ENCODE results near the gene LARP1. TPM values are rescaled to one million over a fixed set of nuclear protein-coding genes. Genes with fewer than 3 reads are reported as not detected.

Gene LARP1
- total and polyA plus RNA-seq, 9 of the 15 experiments (the other 6 are each of a cell fraction or from before 2014, with no cell fraction given): 22.6 to 300 (median 92.0) TPM

GRCh38 chr5:154743812-154744211 lies 11.4 kb upstream of the LARP1 start (continued):
- TF ChIP-seq, protein P1, sequence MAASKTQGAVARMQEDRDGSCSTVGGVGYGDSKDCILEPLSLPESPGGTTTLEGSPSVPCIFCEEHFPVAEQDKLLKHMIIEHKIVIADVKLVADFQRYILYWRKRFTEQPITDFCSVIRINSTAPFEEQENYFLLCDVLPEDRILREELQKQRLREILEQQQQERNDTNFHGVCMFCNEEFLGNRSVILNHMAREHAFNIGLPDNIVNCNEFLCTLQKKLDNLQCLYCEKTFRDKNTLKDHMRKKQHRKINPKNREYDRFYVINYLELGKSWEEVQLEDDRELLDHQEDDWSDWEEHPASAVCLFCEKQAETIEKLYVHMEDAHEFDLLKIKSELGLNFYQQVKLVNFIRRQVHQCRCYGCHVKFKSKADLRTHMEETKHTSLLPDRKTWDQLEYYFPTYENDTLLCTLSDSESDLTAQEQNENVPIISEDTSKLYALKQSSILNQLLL (CRISPR knock-in tag; IDR thresholded peaks at IDR 0.05; ENCODE audit: borderline replicate concordance): no peak
- TF ChIP-seq HMGN3 (IDR thresholded peaks at IDR 0.05; ENCODE audit: borderline replicate concordance, extremely low read depth, insufficient read length, low read depth, low read length): no peak
- no peak for TF ChIP-seq ILF3 (IDR thresholded peaks at IDR 0.05; ENCODE audit: borderline replicate concordance)
- no peak for TF ChIP-seq BMI1 (IDR thresholded peaks at IDR 0.05; ENCODE audit: low read length)
- no peak for TF ChIP-seq RHOXF2B (CRISPR knock-in tag; conservative IDR thresholded peaks at IDR 0.05)
- no peak for TF ChIP-seq ZNF699 (CRISPR knock-in tag; IDR thresholded peaks at IDR 0.05; ENCODE audit: insufficient replicate concordance)
- TF ChIP-seq ELF2 (CRISPR knock-in tag; IDR thresholded peaks at IDR 0.05): no peak
- TF ChIP-seq KLF1 (tag; IDR thresholded peaks at IDR 0.05): no peak
- no peak for TF ChIP-seq RBM25 (IDR thresholded peaks at IDR 0.05; ENCODE audit: low read depth, low read length, severe bottlenecking)
- TF ChIP-seq, protein P2, sequence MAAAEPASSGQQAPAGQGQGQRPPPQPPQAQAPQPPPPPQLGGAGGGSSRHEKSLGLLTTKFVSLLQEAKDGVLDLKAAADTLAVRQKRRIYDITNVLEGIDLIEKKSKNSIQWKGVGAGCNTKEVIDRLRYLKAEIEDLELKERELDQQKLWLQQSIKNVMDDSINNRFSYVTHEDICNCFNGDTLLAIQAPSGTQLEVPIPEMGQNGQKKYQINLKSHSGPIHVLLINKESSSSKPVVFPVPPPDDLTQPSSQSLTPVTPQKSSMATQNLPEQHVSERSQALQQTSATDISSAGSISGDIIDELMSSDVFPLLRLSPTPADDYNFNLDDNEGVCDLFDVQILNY (CRISPR knock-in tag; IDR thresholded peaks at IDR 0.05): no peak
- TF ChIP-seq DIDO1 (tag; IDR thresholded peaks at IDR 0.05; ENCODE audit: low read depth): no peak
- TF ChIP-seq, protein P3, sequence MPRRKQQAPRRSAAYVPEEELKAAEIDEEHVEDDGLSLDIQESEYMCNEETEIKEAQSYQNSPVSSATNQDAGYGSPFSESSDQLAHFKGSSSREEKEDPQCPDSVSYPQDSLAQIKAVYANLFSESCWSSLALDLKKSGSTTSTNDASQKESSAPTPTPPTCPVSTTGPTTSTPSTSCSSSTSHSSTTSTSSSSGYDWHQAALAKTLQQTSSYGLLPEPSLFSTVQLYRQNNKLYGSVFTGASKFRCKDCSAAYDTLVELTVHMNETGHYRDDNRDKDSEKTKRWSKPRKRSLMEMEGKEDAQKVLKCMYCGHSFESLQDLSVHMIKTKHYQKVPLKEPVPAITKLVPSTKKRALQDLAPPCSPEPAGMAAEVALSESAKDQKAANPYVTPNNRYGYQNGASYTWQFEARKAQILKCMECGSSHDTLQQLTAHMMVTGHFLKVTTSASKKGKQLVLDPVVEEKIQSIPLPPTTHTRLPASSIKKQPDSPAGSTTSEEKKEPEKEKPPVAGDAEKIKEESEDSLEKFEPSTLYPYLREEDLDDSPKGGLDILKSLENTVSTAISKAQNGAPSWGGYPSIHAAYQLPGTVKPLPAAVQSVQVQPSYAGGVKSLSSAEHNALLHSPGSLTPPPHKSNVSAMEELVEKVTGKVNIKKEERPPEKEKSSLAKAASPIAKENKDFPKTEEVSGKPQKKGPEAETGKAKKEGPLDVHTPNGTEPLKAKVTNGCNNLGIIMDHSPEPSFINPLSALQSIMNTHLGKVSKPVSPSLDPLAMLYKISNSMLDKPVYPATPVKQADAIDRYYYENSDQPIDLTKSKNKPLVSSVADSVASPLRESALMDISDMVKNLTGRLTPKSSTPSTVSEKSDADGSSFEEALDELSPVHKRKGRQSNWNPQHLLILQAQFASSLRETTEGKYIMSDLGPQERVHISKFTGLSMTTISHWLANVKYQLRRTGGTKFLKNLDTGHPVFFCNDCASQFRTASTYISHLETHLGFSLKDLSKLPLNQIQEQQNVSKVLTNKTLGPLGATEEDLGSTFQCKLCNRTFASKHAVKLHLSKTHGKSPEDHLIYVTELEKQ (CRISPR knock-in tag; IDR thresholded peaks at IDR 0.05): no peak
- TF ChIP-seq, protein P4, sequence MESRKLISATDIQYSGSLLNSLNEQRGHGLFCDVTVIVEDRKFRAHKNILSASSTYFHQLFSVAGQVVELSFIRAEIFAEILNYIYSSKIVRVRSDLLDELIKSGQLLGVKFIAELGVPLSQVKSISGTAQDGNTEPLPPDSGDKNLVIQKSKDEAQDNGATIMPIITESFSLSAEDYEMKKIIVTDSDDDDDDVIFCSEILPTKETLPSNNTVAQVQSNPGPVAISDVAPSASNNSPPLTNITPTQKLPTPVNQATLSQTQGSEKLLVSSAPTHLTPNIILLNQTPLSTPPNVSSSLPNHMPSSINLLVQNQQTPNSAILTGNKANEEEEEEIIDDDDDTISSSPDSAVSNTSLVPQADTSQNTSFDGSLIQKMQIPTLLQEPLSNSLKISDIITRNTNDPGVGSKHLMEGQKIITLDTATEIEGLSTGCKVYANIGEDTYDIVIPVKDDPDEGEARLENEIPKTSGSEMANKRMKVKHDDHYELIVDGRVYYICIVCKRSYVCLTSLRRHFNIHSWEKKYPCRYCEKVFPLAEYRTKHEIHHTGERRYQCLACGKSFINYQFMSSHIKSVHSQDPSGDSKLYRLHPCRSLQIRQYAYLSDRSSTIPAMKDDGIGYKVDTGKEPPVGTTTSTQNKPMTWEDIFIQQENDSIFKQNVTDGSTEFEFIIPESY (CRISPR knock-in tag; IDR thresholded peaks at IDR 0.05): no peak
- no peak for TF ChIP-seq HOXB6 (CRISPR knock-in tag; IDR thresholded peaks at IDR 0.05; ENCODE audit: borderline replicate concordance)
- no peak for TF ChIP-seq FOSL1 (tag; conservative IDR thresholded peaks at IDR 0.05)
- TF ChIP-seq, protein P5, sequence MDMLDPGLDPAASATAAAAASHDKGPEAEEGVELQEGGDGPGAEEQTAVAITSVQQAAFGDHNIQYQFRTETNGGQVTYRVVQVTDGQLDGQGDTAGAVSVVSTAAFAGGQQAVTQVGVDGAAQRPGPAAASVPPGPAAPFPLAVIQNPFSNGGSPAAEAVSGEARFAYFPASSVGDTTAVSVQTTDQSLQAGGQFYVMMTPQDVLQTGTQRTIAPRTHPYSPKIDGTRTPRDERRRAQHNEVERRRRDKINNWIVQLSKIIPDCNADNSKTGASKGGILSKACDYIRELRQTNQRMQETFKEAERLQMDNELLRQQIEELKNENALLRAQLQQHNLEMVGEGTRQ (CRISPR knock-in tag; IDR thresholded peaks at IDR 0.05): peak; percentile 69
- no peak for TF ChIP-seq ZNF778 (CRISPR knock-in tag; IDR thresholded peaks at IDR 0.05)
- no peak for TF ChIP-seq RNF2 (IDR thresholded peaks at IDR 0.05)
- no peak for TF ChIP-seq TCFL5 (CRISPR knock-in tag; conservative IDR thresholded peaks at IDR 0.05)
- no peak for TF ChIP-seq CBX1 (IDR thresholded peaks at IDR 0.05; ENCODE audit: low read depth)
- TF ChIP-seq NFIC (IDR thresholded peaks at IDR 0.05): no peak
